Measurements from ENCODE around the gene KIAA0232.

The KIAA0232 gene

GRCh38 chr4:6777636-6778281 lies 4.8 kb upstream of the KIAA0232 start:
- H3K36me3 ChIP-seq (ENCODE audit: insufficient read depth, low read length), result no peaks in the 10 kb centered on the region
- H3K27ac ChIP-seq, result no peak overlapping the region
- no peak overlapping the region for H3K4me3 ChIP-seq
- no peaks in the 10 kb centered on the region for H3K9me3 ChIP-seq (ENCODE audit: low read depth, low read length)
- H3K9ac ChIP-seq (ENCODE audit: insufficient read length), result no peak overlapping the region
- TF ChIP-seq FOXP2 (optimal IDR thresholded peaks at IDR 0.05; ENCODE audit: control extremely low read depth, extremely low read length, insufficient read depth), result no peak
- TF ChIP-seq POLR2AphosphoS5 (IDR thresholded peaks at IDR 0.05; ENCODE audit: borderline replicate concordance, low read depth, low read length), result no peak
- TF ChIP-seq EZH2 (IDR thresholded peaks at IDR 0.05), result no peak
- DNase-seq (ENCODE audit: low read depth, low spot score), result no peak

DNA sequence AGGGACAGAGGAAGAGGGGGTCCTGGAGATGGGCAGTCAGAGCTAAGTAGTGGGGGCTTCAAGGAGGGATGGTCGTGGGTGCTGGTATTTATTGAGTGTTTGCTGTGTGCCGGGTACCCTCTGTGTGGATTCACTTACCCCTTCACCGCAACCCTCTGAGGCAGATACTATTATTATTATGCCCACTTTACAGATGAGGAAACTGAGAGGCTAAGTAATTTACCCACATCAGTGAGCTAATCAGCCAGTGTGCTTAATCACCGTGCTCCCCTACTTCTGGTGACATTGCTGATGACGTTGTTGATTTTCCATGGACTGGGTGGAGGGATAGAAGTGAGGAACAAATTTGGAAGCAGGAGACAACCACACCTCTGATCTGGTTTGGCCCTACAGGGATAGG lies 4.1 kb upstream of the KIAA0232 start:
- H3K4me3 ChIP-seq, result no peak overlapping the region
- H3K36me3 ChIP-seq (ENCODE audit: insufficient read depth, low read length), result no peaks in the 10 kb centered on the region
- no peaks in the 10 kb centered on the region for H3K9me3 ChIP-seq (ENCODE audit: low read depth, low read length)
- DNase-seq (ENCODE audit: low read depth, low spot score), result no peak
- no peak overlapping the region for H3K9ac ChIP-seq (ENCODE audit: insufficient read length)
- no peak for TF ChIP-seq POLR2AphosphoS5 (IDR thresholded peaks at IDR 0.05; ENCODE audit: borderline replicate concordance, low read depth, low read length)
- no peak overlapping the region for H3K27ac ChIP-seq

DNA sequence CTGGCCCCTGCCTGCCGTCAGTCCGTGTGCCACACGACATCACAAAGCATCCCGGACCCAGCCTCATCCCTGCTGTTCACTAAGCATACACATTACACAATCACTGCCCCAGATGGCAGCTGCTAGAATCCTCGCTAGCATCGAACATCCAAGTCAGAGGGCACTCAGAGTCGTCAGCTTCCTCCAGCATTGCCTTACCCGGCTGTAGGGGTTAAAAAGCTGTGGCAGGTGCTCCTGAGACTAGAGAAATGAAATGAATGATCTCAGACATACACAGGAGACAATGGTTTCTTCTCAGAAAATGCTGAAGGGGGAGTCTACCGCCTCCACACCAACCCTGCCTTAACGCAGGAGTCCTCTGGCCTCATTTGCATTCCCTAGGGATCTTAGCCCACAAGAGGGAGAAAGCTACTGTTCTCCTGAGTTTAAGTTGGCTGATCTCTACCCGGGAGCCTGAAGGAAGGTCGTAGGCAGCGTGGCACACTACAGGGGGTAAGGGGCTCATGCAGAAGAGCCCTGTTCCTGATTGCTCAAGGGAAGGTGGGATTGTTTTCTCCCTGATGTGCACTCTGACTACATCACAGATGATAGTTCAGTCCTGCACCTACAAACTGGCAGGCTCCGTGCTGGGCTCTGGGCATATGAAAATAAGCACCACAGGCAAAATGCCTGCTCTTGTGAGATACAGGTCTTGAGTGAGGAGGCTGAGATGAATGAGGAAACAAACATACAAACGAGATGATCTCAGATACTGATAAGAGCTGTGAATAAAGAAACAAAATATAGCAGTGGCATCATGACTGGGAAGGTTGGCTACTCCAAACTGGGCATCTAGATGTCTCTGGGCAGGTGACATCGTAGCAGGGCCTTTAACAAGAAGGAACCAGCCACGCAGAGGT lies 2.6 kb upstream of the KIAA0232 start:
- no peak for DNase-seq (ENCODE audit: low read depth, low spot score)
- Histone ChIP-seq H3K36me3 (ENCODE audit: insufficient read depth, low read length) (no peaks in the 10 kb centered on the region), H3K9ac (ENCODE audit: insufficient read length) (no peak overlapping the region), H3K27ac (no peak overlapping the region), H3K9me3 (ENCODE audit: low read depth, low read length) (no peaks in the 10 kb centered on the region), H3K4me3 (no peak overlapping the region)
- no peak for TF ChIP-seq POLR2AphosphoS5 (IDR thresholded peaks at IDR 0.05; ENCODE audit: borderline replicate concordance, low read depth, low read length)
- no peak for TF ChIP-seq EZH2 (IDR thresholded peaks at IDR 0.05)
- TF ChIP-seq FOXP2 (optimal IDR thresholded peaks at IDR 0.05; ENCODE audit: control extremely low read depth, extremely low read length, insufficient read depth), result no peak

GRCh38 chr4:6781113-6781512 lies 1.4 kb upstream of the KIAA0232 start:
- TF ChIP-seq FOXP2 (optimal IDR thresholded peaks at IDR 0.05; ENCODE audit: control extremely low read depth, extremely low read length, insufficient read depth), result no peak
- TF ChIP-seq EZH2 (IDR thresholded peaks at IDR 0.05), result no peak
- no peak for TF ChIP-seq POLR2AphosphoS5 (IDR thresholded peaks at IDR 0.05; ENCODE audit: borderline replicate concordance, low read depth, low read length)
- DNase-seq (ENCODE audit: low read depth, low spot score), result no peak
- H3K9ac ChIP-seq (ENCODE audit: insufficient read length), result no peak overlapping the region
- H3K9me3 ChIP-seq (ENCODE audit: low read depth, low read length), result no peaks in the 10 kb centered on the region
- H3K27ac ChIP-seq, result no peak overlapping the region
- no peaks in the 10 kb centered on the region for H3K36me3 ChIP-seq (ENCODE audit: insufficient read depth, low read length)
- no peak overlapping the region for H3K4me3 ChIP-seq

GRCh38 chr4:6781561-6781960 lies 966 bp upstream of the KIAA0232 start:
- TF ChIP-seq POLR2AphosphoS5 (IDR thresholded peaks at IDR 0.05; ENCODE audit: borderline replicate concordance, low read depth, low read length) (no peak), FOXP2 (optimal IDR thresholded peaks at IDR 0.05; ENCODE audit: control extremely low read depth, extremely low read length, insufficient read depth) (no peak), EZH2 (IDR thresholded peaks at IDR 0.05) (no peak)
- H3K36me3 ChIP-seq (ENCODE audit: insufficient read depth, low read length), result no peaks in the 10 kb centered on the region
- DNase-seq (ENCODE audit: low read depth, low spot score), result no peak
- H3K4me3 ChIP-seq, result no peak overlapping the region
- H3K9me3 ChIP-seq (ENCODE audit: low read depth, low read length), result no peaks in the 10 kb centered on the region
- no peak overlapping the region for H3K27ac ChIP-seq
- H3K9ac ChIP-seq (ENCODE audit: insufficient read length), result no peak overlapping the region

GRCh38 chr4:6782846-6783110 lies 251 bp downstream of the KIAA0232 start:
- Histone ChIP-seq H3K9ac (ENCODE audit: insufficient read length) (peak overlapping the region; percentile 94), H3K9me3 (ENCODE audit: low read depth, low read length) (no peaks in the 10 kb centered on the region), H3K27ac (peak overlapping the region; percentile 89), H3K36me3 (ENCODE audit: insufficient read depth, low read length) (no peaks in the 10 kb centered on the region; the same call in 1 of the 2 replicates), H3K4me3 (peak overlapping the region; percentile 83)
- TF ChIP-seq FOXP2 (optimal IDR thresholded peaks at IDR 0.05; ENCODE audit: control extremely low read depth, extremely low read length, insufficient read depth), result no peak
- no peak for TF ChIP-seq POLR2AphosphoS5 (IDR thresholded peaks at IDR 0.05; ENCODE audit: borderline replicate concordance, low read depth, low read length)
- TF ChIP-seq EZH2 (IDR thresholded peaks at IDR 0.05), result no peak
- DNase-seq (ENCODE audit: low read depth, low spot score), result no peak

DNA sequence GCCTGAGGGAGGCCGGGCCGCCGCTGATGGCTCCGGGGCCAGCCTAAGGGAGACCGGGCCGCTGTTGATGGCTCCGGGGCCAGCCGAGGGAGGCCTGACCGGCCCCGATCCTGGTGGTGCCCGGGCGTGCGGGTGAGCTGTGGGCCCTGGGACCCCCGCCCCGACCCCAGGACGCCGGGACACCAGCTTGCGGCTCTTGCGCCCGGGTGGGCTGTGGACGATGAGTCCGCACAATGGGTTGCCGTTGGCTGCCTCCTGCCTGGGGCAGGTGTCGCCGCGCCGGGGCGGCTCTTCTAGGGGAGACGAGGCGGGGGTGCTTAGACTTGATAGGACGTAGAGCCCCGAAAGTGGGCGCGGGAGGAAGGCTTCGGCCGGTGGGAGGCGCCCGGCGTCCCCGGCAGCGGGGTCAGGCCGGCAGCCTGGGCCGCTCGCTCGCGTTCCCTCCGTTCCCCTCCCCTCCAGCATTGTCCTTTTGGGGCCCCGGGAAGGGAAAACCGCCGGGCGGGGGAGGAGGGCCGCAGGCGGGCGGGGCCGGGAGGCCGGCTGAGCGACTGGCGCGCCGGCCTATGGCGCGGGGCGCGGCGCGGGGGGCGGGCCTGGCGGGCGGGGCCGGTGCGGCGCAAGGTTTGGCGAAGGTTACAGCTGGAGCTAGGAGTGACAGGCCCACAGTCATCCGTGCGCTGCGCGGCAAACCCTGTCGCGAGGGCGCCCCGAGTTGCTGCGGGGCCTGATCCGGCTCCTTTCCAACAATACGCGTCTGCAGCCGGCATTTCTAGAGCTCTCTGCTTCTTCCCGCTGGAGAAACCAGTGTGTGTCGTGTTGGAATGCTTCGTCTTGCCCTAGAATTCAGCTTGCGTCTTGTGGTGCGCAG lies 819 bp downstream of the KIAA0232 start:
- Histone ChIP-seq H3K4me3 (peak overlapping the region; percentile 83), H3K9me3 (ENCODE audit: low read depth, low read length) (no peaks in the 10 kb centered on the region), H3K9ac (ENCODE audit: insufficient read length) (peak overlapping the region; percentile 94), H3K36me3 (ENCODE audit: insufficient read depth, low read length) (peaks cover 1% of the 10 kb centered on the region; the same call in 1 of the 2 replicates), H3K27ac (peak overlapping the region; percentile 89)
- no peak for DNase-seq (ENCODE audit: low read depth, low spot score)
- TF ChIP-seq FOXP2 (optimal IDR thresholded peaks at IDR 0.05; ENCODE audit: control extremely low read depth, extremely low read length, insufficient read depth) (no peak), POLR2AphosphoS5 (IDR thresholded peaks at IDR 0.05; ENCODE audit: borderline replicate concordance, low read depth, low read length) (0 out of 2 replicates have a peak, but pooled peaks have one; percentile 45)

DNA sequence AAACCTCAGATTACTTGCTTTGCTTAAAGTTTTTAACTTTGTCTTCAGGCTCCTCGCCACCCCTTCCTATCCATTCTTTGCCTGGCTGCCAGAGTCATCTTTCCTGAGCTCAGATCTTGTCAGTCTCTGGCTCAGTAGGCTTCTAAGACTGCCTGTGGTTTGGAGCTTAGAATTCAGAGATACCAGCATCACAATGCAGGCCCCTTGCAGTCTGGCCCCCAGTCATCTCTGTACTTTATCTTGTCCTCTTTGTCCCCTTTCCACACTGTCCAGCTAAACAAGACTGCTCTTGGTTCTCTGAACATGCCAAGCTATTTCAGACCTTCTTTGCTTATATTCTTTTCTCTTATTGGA lies 3.0 kb downstream of the KIAA0232 start:
- H3K9me3 ChIP-seq (ENCODE audit: low read depth, low read length), result no peaks in the 10 kb centered on the region
- H3K27ac ChIP-seq, result no peak overlapping the region
- no peak for TF ChIP-seq EZH2 (IDR thresholded peaks at IDR 0.05)
- TF ChIP-seq POLR2AphosphoS5 (IDR thresholded peaks at IDR 0.05; ENCODE audit: borderline replicate concordance, low read depth, low read length), result no peak
- no peak for TF ChIP-seq FOXP2 (optimal IDR thresholded peaks at IDR 0.05; ENCODE audit: control extremely low read depth, extremely low read length, insufficient read depth)
- no peak for DNase-seq (ENCODE audit: low read depth, low spot score)
- H3K9ac ChIP-seq (ENCODE audit: insufficient read length), result no peak overlapping the region
- H3K36me3 ChIP-seq (ENCODE audit: insufficient read depth, low read length), result peaks cover 3% of the 10 kb centered on the region; the same call in 1 of the 2 replicates
- H3K4me3 ChIP-seq, result no peak overlapping the region
